DOHH2 (cell line): ENCODE measurements around the gene COL5A1.

Experiments
- H3F3A ChIP-seq: fragments of 200-600 bp; sonication (generic), shearing (Covaris generic); 2 replicates; pipeline ENCODE4 v1.6.0; 2016; ENCODE audit warnings: antibody characterized with exemption, mild to moderate bottlenecking; ENCODE audit not compliant: control insufficient read depth, insufficient read depth
- H3K27ac ChIP-seq: fragments of 200-600 bp; sonication (generic); 2 replicates; pipeline ENCODE4 v1.5.1; 2014; ENCODE audit warnings: low read depth, mild to moderate bottlenecking, low read length, moderate library complexity
- H3K27me3 ChIP-seq: fragments of 200-600 bp; sonication (generic); 2 replicates; pipeline ENCODE4 v1.6.1; 2014; ENCODE audit warnings: mild to moderate bottlenecking, low read length, mixed read lengths; ENCODE audit not compliant: control insufficient read depth
- H3K36me3 ChIP-seq: fragments of 200-600 bp; sonication (generic); 2 replicates; pipeline ENCODE4 v1.6.1; 2014; ENCODE audit warnings: mild to moderate bottlenecking, low read length, moderate library complexity, mixed read lengths; ENCODE audit not compliant: control insufficient read depth
- H3K4me1 ChIP-seq: fragments of 200-600 bp; sonication (generic); 2 replicates; pipeline ENCODE4 v1.6.1; 2014; ENCODE audit warnings: mild to moderate bottlenecking, low read length, mixed read lengths; ENCODE audit not compliant: control insufficient read depth
- H3K4me2 ChIP-seq: fragments of 200-600 bp; sonication (generic); 2 replicates; pipeline ENCODE4 v1.6.0; 2014; ENCODE audit warnings: mild to moderate bottlenecking, low read length, moderate library complexity
- H3K4me3 ChIP-seq: fragments of 200-600 bp; sonication (generic); 2 replicates; pipeline ENCODE4 v1.5.1; 2014; ENCODE audit warnings: mild to moderate bottlenecking, low read length, mixed read lengths
- H3K79me2 ChIP-seq: fragments of 200-600 bp; sonication (generic); 2 replicates; pipeline ENCODE4 v1.6.1; 2014; ENCODE audit warnings: mild to moderate bottlenecking, low read length, mixed read lengths; ENCODE audit not compliant: control insufficient read depth
- H3K9me2 ChIP-seq: fragments of 200-600 bp; sonication (generic); replicated peaks from 2 replicates; pipeline ENCODE4 v1.6.1; 2014; ENCODE audit warnings: mild to moderate bottlenecking, low read length, mixed read lengths; ENCODE audit not compliant: control insufficient read depth
- H3K9me3 ChIP-seq: fragments of 200-600 bp; sonication (generic); 2 replicates; pipeline ENCODE4 v1.6.1; 2014; ENCODE audit warnings: antibody characterized with exemption, low read length, mixed read lengths; ENCODE audit not compliant: control insufficient read depth, insufficient read depth
- H4K20me1 ChIP-seq: fragments of 200-600 bp; sonication (generic); 2 replicates; pipeline ENCODE4 v1.6.0; 2014; ENCODE audit warnings: low read depth, mild to moderate bottlenecking, antibody characterized with exemption, low read length, moderate library complexity; ENCODE audit not compliant: control insufficient read depth, insufficient read depth
- EZH2phosphoT487 ChIP-seq: fragments of 200-600 bp; sonication (generic); IDR thresholded peaks from 2 replicates; pipeline ENCODE4 v1.6.1; 2017; ENCODE audit warnings: borderline replicate concordance, mild to moderate bottlenecking, antibody characterized with exemption, low read length, moderate library complexity, mixed read lengths
- TF ChIP-seq, protein P1 (sequence below): fragments of 200-600 bp; sonication (generic); IDR thresholded peaks from one replicate; pipeline ENCODE4 v1.5.1; 2014; ENCODE audit warnings: antibody characterized with exemption, mild to moderate bottlenecking, low read depth, low read length; ENCODE audit not compliant: poor library complexity, severe bottlenecking

Gene COL5A1

DNA sequence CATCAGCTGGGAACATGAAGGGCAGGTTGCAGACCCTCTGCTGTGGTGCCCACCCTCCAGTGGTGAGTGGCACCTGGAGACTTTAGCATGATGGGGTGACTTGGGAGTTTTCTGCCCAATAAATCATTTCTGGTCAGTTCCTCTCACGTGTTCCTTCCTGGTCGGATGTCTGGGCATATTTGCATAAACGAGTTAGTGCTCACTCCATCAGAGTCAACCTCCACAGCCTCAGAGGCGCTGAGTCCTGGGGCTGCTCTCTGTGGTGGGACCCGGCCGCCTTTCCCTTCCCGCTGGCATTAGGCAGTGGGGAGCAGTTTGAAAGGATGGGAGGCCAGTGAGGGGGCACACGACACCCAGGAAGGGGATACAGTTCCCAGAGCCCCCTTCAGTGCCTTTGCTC, 125.0 kb downstream of the COL5A1 start:
- Histone ChIP-seq H3K4me3 (no peak overlapping the region), H3K9me2 (no peaks in the 10 kb centered on the region), H3K4me2 (peak overlapping the region; percentile 37; the same call in 1 of the 2 replicates), H3F3A (no peaks in the 10 kb centered on the region), H3K27ac (no peak overlapping the region), H3K79me2 (no peaks in the 10 kb centered on the region), H3K9me3 (no peaks in the 10 kb centered on the region), H3K27me3 (no peaks in the 10 kb centered on the region), H3K36me3 (no peaks in the 10 kb centered on the region), H4K20me1 (no peaks in the 10 kb centered on the region), H3K4me1 (peaks cover 13% of the 10 kb centered on the region)
- no peak for TF ChIP-seq EZH2phosphoT487
- TF ChIP-seq, protein P1, sequence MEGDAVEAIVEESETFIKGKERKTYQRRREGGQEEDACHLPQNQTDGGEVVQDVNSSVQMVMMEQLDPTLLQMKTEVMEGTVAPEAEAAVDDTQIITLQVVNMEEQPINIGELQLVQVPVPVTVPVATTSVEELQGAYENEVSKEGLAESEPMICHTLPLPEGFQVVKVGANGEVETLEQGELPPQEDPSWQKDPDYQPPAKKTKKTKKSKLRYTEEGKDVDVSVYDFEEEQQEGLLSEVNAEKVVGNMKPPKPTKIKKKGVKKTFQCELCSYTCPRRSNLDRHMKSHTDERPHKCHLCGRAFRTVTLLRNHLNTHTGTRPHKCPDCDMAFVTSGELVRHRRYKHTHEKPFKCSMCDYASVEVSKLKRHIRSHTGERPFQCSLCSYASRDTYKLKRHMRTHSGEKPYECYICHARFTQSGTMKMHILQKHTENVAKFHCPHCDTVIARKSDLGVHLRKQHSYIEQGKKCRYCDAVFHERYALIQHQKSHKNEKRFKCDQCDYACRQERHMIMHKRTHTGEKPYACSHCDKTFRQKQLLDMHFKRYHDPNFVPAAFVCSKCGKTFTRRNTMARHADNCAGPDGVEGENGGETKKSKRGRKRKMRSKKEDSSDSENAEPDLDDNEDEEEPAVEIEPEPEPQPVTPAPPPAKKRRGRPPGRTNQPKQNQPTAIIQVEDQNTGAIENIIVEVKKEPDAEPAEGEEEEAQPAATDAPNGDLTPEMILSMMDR, result no peak

DNA sequence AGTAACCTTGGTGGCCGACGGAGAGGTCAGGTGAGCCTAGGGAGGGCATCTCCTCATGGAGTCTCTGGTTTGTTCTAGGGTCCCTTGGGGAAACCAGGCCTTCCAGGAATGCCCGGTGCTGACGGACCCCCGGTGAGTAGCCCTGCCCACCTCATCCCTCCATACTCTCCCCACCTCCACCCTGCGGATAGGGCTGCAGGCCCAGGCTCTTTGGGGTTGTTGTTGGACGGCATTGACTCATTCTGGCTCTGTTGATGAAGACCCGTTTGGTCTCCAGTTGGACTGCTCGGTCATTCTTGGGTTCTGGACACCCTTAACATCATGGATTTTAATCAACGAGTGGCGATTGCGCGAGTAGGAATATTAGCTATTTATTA, 126.7 kb downstream of the COL5A1 start:
- no peaks in the 10 kb centered on the region for H3K36me3 ChIP-seq
- no peak overlapping the region for H3K27ac ChIP-seq
- H3K4me1 ChIP-seq, result peaks cover 13% of the 10 kb centered on the region
- H3K79me2 ChIP-seq, result no peaks in the 10 kb centered on the region
- H4K20me1 ChIP-seq, result no peaks in the 10 kb centered on the region
- no peaks in the 10 kb centered on the region for H3K9me2 ChIP-seq
- H3K27me3 ChIP-seq, result no peaks in the 10 kb centered on the region
- no peak overlapping the region for H3K4me2 ChIP-seq
- no peaks in the 10 kb centered on the region for H3F3A ChIP-seq
- H3K4me3 ChIP-seq, result no peak overlapping the region
- H3K9me3 ChIP-seq, result no peaks in the 10 kb centered on the region
- TF ChIP-seq, protein P1, result no peak
- no peak for TF ChIP-seq EZH2phosphoT487

DNA sequence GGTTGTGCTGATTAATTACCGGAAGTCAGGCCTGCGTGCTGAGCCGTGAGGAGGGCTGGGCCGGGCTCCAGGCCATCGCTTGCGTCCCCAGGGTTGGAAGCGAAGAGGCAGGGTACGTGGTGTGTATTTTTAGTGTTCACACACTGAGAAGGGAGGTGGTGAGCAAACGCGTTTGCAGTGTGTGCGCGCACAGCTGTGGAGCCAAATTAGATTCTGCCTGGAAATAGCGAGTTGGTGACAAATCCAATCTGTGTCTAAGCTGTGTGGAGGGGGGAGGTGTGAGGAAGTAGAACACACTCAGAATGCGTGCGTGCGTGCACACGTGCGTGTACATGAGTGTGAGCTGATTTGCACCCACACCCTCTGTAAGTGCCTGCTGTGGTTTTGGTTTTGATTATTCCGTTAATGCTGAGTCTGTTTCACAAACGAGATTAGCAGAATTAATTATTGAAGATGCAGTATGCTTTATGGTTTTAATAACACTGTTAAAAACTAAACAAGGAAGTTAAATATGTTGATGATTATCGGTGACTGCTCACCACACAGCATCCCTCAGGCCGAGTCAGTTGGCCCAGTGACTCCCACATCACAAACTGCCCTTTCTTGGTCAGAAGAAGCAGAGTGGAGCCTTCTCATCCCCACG, 127.2 kb downstream of the COL5A1 start:
- Histone ChIP-seq H3K36me3 (no peaks in the 10 kb centered on the region), H3K4me3 (no peak overlapping the region)

More for the DNA sequence above, 127.2 kb downstream of the COL5A1 start:
- no peaks in the 10 kb centered on the region for H4K20me1 ChIP-seq
- no peaks in the 10 kb centered on the region for H3K9me3 ChIP-seq
- no peaks in the 10 kb centered on the region for H3K9me2 ChIP-seq
- TF ChIP-seq, protein P1, result no peak
- no peak for TF ChIP-seq EZH2phosphoT487
- peaks cover 13% of the 10 kb centered on the region for H3K4me1 ChIP-seq
- H3K4me2 ChIP-seq, result no peak overlapping the region
- no peaks in the 10 kb centered on the region for H3F3A ChIP-seq
- H3K27ac ChIP-seq, result no peak overlapping the region
- no peaks in the 10 kb centered on the region for H3K27me3 ChIP-seq
- H3K79me2 ChIP-seq, result no peaks in the 10 kb centered on the region
